Measurements from ENCODE around the gene CD200R1.

Gene CD200R1

DNA sequence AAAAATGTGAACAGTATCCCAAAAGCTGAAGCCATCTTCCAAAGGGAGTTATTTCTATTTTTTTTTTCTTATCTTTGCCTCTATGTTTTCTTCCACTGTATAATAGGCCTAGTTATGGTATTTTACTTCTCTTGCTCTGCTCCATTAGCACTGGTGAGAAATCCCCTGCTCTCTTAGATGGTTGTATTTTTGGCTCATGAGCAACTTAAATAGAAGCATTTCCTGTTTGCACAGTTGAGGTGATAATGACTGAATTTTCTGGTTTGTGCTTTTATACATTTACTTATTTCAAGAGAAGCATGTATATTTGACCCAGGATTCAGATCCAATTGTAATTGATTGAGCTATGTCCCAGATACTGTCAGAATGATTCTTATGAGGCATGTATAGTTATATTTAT lies 66.7 kb downstream of the CD200R1 start:
- DNase-seq (ENCODE audit: low read depth, low spot score): no peak
- H3K4me3 ChIP-seq (ENCODE audit: low read length): no peak overlapping the region

DNA sequence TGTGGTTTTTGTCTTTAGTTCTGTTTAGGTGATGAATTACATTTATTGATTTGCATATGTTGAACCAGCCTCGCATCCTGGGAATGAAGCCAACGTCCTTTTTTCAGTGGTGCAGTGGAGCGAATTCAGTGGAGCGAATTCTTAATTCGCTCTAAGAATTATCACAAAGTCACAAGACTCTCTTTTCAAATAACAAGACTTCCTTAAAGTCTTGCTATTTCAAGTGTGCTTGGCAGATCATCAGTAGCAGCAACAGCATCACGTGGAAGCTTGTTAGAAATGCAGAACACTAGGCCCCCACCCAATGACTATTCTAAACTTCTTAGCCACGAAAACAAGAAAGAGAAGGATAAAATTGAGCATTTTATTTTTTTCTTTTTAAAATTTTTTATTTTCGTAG lies 70.1 kb downstream of the CD200R1 start:
- DNase-seq (ENCODE audit: low read depth, low spot score): no peak

DNA sequence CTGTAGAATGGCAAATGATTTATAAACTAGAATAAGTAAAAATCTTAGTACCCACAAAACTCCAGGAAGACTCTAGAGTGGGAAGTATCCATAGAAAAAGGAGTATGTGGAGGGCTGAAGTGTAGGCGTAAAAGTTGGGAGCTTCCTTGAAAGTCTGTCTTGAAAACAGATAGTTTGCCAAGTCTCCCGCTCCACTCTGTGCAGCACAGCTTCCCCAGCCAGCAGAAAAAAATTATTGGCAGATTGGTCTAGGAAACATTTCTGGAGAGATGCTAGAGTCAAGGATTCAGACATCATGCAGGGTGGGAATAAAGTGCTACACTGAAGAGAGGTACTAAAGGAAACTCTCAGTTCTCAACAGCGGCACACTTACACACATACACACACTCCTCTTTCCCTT lies 74.8 kb downstream of the CD200R1 start:
- H3K4me3 ChIP-seq (ENCODE audit: low read length): no peak overlapping the region
- DNase-seq (ENCODE audit: low read depth, low spot score): no peak

More for the DNA sequence above, 70.1 kb downstream of the CD200R1 start:
- H3K4me3 ChIP-seq (ENCODE audit: low read length): no peak overlapping the region

DNA sequence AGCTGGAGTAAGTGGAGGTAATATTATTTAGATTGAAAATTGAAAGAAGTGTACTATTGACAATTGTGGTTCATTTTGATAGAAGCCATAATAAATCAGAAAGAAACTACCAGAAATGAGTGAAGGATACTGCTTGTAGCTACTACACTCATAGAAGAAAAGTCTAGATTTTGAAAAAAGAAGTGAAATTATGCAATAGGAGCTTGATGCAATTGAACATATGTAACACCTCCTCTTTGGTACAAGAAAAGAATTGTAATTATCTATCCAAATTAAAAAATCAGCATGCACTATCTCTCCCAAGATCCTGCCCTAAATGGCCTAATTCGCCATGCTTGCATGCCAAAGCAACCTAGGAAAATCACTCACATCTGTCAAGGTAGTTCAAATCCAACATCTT lies 77.1 kb downstream of the CD200R1 start:
- no peak for DNase-seq (ENCODE audit: low read depth, low spot score)
- no peak overlapping the region for H3K4me3 ChIP-seq (ENCODE audit: low read length)

DNA sequence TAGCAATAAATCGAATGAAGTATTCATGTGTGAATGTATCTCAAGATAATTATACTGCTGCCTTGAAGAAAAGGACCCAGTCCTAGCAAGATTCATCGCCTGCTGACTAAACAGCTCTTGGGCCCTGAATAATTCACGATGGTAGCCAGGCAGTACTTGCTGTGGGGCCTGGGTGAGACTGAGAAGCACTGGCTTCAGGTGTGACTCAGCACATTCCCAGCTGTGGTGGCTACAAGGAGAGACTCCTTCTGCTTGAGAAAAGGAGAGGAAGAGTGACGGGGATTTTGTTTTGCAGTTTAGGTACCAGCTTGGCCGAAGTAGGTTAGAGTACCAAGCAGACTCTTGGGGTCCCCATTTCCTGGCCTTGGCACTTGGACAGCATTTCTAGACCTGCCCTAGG lies 80.6 kb downstream of the CD200R1 start:
- H3K4me3 ChIP-seq (ENCODE audit: low read length): no peak overlapping the region
- no peak for DNase-seq (ENCODE audit: low read depth, low spot score)

DNA sequence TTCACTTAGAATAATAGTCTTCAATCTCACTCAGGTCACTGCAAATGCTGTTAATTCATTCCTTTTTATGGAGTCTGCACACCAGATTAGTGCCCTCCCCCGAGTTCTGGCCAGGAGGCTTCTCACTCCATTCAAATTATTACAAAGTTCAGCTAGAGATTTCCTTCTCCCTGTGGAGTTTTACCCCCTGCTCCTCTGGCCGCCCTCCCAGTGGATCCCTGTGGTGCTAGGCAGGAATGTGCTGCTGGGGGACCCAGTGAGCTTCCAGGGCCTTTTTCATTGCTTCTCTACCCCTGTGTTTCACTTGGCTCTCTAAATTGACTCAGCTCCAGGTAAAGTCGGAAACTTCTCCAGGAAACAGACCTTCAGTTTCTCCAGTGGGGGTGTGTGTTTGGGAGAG lies 85.5 kb downstream of the CD200R1 start:
- no peak overlapping the region for H3K4me3 ChIP-seq (ENCODE audit: low read length)
- no peak for DNase-seq (ENCODE audit: low read depth, low spot score)

DNA sequence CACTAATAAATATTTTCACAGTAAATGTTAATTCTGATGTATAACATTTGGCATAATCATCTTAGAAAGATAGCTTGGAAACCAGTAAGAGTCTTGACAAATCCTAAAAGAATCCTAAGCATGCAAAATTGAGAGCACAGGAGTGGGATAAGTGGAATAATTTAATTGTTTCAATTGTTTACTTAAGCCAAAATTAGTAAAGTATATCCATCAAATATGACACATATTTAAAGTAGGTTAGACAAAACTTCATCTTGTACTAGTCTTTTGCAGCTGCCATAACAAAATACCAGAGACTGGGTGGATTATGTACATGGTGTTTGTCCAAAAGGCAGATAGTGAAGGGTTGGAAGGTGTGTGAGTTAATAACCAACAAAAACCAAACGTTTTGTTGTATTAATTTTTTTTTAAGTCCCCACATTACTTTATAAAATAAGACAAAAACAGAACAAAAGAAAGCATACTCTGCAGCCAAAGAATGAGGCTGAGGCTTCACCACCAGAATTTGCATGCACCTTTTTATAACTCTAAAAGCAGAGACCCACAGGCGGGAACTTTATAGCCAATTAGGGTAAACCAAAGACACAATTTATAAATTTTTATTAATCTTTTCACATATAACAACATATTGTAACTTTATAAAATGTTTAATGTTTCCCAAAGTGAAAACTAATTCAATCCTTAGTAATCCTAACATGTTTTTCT lies 86.4 kb downstream of the CD200R1 start:
- no peak overlapping the region for H3K4me3 ChIP-seq (ENCODE audit: low read length)
- DNase-seq (ENCODE audit: low read depth, low spot score): no peak

DNA sequence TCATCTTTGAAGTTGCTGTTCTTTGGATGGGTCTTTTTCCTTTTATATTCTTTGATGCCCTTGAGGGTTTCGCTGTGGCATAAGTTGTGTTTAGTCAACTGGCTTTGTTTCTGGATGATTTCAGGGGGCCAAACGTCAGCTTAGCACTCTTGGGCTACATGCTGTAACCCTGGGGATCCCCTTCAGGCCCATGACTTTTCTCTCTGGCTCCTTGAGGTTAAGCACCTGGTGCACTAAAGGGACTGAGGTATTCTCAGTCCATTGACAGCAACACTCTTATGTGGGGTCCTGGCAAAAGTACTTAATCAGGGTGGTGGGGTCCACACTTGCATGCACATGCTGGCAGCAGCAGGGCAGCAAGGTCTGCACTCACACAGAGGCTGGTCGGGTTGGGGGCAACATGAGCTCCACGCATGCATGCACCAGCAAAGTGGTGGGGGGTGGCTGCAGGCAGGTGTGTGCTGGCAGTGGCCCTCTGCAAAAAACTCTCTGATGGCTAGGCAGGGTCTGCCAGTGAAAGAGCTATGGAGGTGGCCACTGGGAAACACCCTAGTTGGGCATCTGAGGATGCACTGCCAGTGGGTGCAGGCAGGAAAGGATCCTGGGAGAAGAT lies 90.1 kb downstream of the CD200R1 start:
- H3K4me3 ChIP-seq (ENCODE audit: low read length): no peak overlapping the region
- DNase-seq (ENCODE audit: low read depth, low spot score): no peak

DNA sequence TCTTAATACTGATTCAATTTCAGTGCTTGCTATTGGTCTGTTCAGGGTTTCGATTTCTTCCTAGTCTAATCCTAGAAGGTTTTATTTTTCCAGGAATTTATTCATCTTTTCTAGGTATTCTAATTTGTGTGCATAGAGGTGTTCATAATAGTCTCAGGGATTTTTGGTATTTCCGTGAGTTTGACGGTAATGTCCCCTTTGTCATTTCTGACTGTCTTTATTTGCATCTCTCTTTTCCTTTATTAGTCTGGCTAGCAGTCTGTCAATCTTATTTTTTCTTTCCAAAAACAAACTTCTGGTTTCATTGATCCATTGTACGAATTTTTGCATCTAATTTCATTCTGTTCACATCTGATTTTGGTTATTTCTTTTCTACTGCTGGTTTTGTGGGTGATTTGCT lies 93.0 kb downstream of the CD200R1 start:
- no peak overlapping the region for H3K4me3 ChIP-seq (ENCODE audit: low read length)
- DNase-seq (ENCODE audit: low read depth, low spot score): no peak

DNA sequence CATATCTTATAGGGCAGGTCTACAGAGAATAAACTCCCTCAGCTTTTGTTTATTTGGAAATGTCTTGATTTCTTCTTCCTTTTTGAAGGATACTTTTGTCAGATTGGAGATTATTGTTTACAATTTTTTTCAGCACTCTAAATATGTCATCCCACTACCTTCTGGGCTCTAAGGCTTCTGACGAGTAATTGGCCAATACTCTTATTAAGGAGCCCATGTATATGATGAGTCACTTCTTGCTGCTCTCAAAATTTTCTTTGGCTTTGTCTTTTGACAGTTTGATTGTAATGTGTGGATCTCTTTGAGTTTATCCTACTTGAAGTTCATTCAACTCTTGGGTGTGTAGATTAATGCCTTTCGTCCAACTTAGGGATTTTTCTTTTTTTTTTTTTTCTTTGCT lies 99.3 kb downstream of the CD200R1 start:
- no peak overlapping the region for H3K4me3 ChIP-seq (ENCODE audit: low read length)
- DNase-seq (ENCODE audit: low read depth, low spot score): no peak

DNA sequence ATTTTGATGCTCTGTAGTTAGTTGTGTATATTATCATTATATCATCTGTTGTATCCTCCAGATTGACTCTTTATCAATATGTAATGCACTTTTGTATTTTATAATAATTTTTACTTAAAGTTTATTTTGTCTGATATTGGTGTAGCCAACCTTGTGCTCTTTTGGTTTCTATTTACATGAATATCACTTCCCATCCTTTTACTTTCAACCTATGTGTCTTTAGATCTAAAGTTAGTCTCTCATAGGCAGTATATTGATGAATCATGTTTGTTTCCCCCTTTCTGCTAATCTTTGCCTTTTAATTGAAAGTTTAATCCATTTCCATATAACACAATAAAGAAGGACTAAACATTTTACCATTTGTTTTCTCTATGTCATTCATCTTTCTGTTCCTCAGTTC lies 100.2 kb downstream of the CD200R1 start:
- DNase-seq (ENCODE audit: low read depth, low spot score): no peak
- no peak overlapping the region for H3K4me3 ChIP-seq (ENCODE audit: low read length)

DNA sequence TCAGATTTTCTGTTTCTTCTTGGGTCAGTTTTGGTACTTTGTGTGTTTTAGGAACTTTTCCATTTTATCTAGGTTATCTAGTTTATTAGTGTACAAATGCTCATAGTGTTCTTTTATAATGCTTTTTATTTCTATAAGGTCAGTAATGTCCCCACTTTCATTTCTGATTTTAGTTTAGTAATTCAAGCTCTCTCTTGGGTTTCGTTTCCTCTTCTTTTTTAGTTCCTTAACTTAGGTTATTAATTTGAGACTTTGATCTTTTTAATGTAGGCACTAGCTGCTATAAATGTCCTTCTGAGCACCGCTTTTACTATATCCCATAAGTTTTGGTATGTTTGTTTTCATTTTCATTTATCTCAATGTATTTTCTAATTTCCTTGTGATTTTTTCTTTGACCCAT lies 101.3 kb downstream of the CD200R1 start:
- no peak overlapping the region for H3K4me3 ChIP-seq (ENCODE audit: low read length)
- DNase-seq (ENCODE audit: low read depth, low spot score): no peak

DNA sequence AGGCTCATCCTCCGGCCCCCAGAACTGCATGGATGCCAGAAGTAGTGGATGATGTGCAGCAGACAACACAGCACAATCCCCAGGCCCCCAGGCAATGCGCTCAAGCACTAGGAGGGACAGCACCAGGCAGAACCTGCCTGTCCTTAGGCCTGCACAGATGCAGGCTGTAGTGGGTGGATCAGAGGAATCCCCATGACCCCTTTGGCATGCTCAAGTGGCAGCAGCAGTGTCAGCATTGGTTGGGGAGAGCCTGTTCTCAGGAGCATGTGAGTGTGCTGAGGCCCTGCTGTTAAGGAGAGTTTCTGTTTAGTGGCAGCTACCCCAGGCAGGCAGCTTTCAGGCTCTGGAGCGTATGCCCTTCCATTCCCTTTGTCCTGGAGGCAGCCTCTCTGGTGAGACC lies 103.2 kb downstream of the CD200R1 start:
- DNase-seq (ENCODE audit: low read depth, low spot score): no peak

More for the DNA sequence above, 103.2 kb downstream of the CD200R1 start:
- H3K4me3 ChIP-seq (ENCODE audit: low read length): no peak overlapping the region

Data from Jurkat, Clone E6-1 (cell line).